ENCODE measurements around the gene SPSB2.
A peak's percentile ranks its signal among the peaks of the same experiment; 100 is the strongest.

SPSB2 gene

DNA sequence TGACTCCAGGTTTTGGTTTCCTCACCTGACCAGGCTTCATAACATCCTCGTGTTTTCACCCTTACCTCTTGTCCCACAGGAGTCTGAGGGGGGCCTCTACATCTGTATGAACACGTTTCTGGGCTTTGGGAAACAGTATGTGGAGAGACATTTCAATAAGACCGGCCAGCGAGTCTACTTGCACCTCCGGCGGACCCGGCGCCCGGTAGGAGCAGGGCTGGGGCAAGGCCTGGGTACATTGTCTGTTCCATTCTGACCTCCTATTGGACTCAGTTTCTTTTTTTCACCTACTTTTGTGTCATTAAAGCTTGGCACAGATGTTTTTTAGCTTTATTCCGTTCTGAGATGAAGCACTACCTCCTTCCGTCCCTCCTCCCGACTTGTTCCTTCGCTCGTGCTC, 17.8 kb downstream of the SPSB2 start:
- DNase-seq (ENCODE audit: extremely low spot score), result no peak
- CTCF ChIA-PET, result interaction anchor here (1.0 to 8.1 kb wide), 6 partner anchors 12 to 318 kb away, joined by 3 to 130 read pairs (median 3); partner anchors contain the start of genes SPSB2 and TPI1
- TF ChIP-seq, protein P1, sequence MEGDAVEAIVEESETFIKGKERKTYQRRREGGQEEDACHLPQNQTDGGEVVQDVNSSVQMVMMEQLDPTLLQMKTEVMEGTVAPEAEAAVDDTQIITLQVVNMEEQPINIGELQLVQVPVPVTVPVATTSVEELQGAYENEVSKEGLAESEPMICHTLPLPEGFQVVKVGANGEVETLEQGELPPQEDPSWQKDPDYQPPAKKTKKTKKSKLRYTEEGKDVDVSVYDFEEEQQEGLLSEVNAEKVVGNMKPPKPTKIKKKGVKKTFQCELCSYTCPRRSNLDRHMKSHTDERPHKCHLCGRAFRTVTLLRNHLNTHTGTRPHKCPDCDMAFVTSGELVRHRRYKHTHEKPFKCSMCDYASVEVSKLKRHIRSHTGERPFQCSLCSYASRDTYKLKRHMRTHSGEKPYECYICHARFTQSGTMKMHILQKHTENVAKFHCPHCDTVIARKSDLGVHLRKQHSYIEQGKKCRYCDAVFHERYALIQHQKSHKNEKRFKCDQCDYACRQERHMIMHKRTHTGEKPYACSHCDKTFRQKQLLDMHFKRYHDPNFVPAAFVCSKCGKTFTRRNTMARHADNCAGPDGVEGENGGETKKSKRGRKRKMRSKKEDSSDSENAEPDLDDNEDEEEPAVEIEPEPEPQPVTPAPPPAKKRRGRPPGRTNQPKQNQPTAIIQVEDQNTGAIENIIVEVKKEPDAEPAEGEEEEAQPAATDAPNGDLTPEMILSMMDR (IDR thresholded peaks at IDR 0.05; ENCODE audit: control extremely low read depth, extremely low read depth, low read depth, missing control alignments), result no peak
- POLR2A ChIA-PET, result interaction anchor here (1.5 kb wide), 1 partner anchor 12 kb away, joined by 7 read pairs; the partner anchor contains the start of gene TPI1

DNA sequence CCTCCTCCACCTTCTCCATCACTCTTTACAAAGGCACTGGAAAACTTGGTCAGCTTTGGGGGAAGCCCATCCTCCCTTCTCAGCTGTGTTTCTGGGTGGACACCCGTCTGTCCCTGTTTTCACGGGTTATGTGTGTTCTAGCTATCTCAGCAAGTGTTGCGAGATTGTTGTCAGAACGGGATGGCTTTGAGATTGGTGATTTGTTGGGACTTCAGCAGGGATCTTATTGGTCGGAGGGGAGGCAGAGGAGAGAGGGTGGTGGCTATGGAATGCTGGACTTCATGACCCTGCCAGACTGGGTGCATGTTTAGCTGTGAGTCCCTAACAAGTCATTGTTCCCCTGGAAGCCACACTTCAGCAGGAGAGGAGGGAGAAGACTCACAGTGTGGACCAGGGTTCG, 19.1 kb downstream of the SPSB2 start:
- ChIA-PET POLR2A (interaction anchor here (1.5 to 3.3 kb wide), 2 partner anchors 13 kb away, joined by 7 to 89 read pairs; partner anchors contain the start of gene TPI1), CTCF (interaction anchor here (1.2 to 8.1 kb wide), 4 partner anchors 14 to 431 kb away, joined by 3 to 130 read pairs (median 25); partner anchors contain the start of genes SPSB2 and TPI1)
- no peak for DNase-seq (ENCODE audit: extremely low spot score)

DNA sequence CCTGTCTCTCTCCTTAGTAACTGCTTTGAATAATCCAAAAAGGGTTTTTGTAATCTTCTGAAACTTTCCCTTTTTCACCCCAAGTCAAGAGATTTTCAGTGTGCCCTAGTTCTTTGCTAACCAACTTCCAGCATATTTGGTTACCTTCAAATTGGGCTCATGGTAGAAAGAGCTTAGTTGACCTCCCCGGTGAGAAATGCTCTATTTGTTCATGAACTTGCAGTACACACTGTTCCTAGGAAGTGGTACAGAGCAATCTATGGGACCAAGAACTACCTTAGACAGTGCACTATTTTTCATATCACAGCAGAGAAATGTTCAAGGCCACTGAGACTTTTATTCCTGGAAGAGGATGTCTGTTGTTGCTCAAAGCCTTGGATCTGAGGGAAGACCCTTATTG, 19.5 kb downstream of the SPSB2 start:
- no peak for DNase-seq (ENCODE audit: extremely low spot score)
- CTCF ChIA-PET, result interaction anchor here (0.8 to 8.1 kb wide), 5 partner anchors 14 to 430 kb away, joined by 3 to 130 read pairs (median 4); partner anchors contain the start of genes SPSB2 and TPI1
- TF ChIP-seq, protein P1 (IDR thresholded peaks at IDR 0.05; ENCODE audit: control extremely low read depth, extremely low read depth, low read depth, missing control alignments), result no peak
- POLR2A ChIA-PET, result interaction anchor here (1.8 to 3.3 kb wide), 3 partner anchors 14 to 91 kb away, joined by 10 to 89 read pairs (median 46); partner anchors contain the start of genes C12orf57, RNU7-1, SPSB2 and TPI1

More for the DNA sequence above, 19.1 kb downstream of the SPSB2 start:
- TF ChIP-seq, protein P1 (IDR thresholded peaks at IDR 0.05; ENCODE audit: control extremely low read depth, extremely low read depth, low read depth, missing control alignments), result no peak

DNA sequence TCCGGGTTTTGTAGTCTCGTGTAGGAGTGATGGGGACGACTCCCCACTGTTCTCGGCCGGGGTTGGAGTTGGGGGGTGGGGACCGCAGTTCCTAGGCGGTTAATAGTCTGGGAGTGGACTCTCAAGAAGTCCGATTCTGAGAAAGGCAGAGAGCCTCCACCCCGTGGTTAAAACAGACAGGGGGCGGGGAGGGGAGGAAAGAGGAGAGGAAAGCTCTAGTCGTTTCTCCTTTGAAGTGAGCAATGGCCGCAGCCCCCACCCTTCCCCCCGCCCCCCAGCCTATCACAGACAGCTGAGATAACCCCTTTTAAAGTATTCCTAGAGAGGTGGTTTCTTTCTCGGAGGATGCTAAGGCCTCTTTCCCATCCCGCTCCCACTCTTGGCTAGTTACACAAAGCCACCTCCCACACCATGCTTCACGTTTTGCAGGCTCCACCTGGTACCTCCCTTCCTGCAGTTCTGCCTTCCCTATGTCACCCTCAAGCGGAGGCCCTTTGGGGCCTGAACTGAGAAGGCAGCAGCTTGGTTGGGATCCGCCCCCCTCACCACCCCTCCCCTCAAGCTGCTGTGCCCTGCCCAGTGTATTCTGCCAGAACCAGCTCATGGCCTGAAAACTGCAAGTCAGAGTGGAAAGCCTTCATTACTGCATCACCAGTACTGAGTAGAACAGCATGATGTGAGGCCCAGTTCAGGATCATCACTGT, 20.3 kb downstream of the SPSB2 start:
- no peak for DNase-seq (ENCODE audit: extremely low spot score)
- TF ChIP-seq, protein P1 (IDR thresholded peaks at IDR 0.05; ENCODE audit: control extremely low read depth, extremely low read depth, low read depth, missing control alignments), result no peak
- ChIA-PET CTCF (interaction anchor here (0.8 to 8.1 kb wide), 12 partner anchors 13 to 429 kb away, joined by 3 to 130 read pairs (median 4); partner anchors contain the start of genes MLF2, PTMS, SPSB2 and TPI1), POLR2A (interaction anchor here (0.5 to 3.3 kb wide), 10 partner anchors 15 to 382 kb away, joined by 3 to 89 read pairs (median 8); partner anchors contain the start of genes C12orf57, GAPDH, RNU7-1 and SPSB2)

DNA sequence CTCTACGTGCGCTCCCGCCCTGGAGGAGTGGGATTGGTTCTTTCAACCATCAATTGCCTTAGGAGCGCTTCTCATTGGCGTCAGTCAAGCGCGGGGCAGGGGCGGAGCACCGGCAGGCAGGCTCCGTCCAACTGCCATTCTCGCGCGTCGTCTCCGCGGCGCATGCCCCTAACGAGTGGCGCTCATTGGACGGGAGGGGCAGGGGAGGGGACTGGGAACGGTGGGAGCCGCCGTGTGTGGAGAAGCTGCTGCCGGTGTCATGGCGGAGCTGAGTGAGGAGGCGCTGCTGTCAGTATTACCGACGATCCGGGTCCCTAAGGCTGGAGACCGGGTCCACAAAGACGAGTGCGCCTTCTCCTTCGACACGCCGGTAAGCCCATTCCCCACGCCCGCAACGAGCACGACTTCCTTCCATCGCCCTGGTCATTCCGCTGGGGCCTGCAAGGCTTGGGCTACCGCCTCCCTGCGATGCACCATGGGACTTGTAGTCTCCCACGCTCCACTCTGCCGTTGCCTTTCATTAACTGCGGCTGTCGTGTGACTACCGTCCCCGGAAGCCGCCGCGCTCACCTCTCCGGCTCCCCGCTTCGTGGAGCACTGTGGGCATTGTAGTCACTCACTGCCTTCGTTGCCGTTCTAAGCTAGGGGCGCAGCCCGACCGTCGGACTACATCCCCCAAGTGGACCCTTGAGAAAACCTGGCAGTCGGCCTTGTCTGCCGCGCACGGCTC, 21.0 kb downstream of the SPSB2 start, which contains the start of gene USP5:
USP5 (plus strand) TSS at position 230 of the 730 bp plus-strand sequence; CDS start at position 260, 30 bp downstream.
- CTCF ChIA-PET, result interaction anchor here (0.7 to 8.1 kb wide), 15 partner anchors 10 to 231 kb away, joined by 3 to 130 read pairs (median 4); partner anchors contain the start of genes GNB3, MLF2, PTMS and SPSB2
- DNase-seq (ENCODE audit: extremely low spot score), result peak; percentile 95
- POLR2A ChIA-PET, result interaction anchor here (0.5 to 3.3 kb wide), 14 partner anchors 9 to 577 kb away, joined by 3 to 89 read pairs (median 7); partner anchors contain the start of genes C12orf57, GAPDH, RNU7-1 and SPSB2
- TF ChIP-seq, protein P1 (IDR thresholded peaks at IDR 0.05; ENCODE audit: control extremely low read depth, extremely low read depth, low read depth, missing control alignments), result no peak
